Mammary epithelial cell (primary cell): Measurements from ENCODE around the gene PTGIS.

Source experiments
- EZH2 ChIP-seq: IDR thresholded peaks from 2 replicates; pipeline ENCODE4 v1.6.1; 2012; ENCODE audit warnings: low read length, inconsistent platforms, borderline replicate concordance
- TF ChIP-seq, protein P1 (sequence below), 2 donors: IDR thresholded peaks in 1 of 2; conservative IDR thresholded peaks in 1 of 2; 2 replicates each; pipeline ENCODE4 v1.5.1; 2011 to 2012; ENCODE audit warnings: inconsistent platforms in 2 of 2, low read length in 2 of 2, mild to moderate bottlenecking in 2 of 2, control low read depth in 1 of 2, low read depth in 1 of 2; ENCODE audit not compliant: insufficient read depth in 1 of 2; ENCODE audit errors: extremely low read depth in 1 of 2

DNA sequence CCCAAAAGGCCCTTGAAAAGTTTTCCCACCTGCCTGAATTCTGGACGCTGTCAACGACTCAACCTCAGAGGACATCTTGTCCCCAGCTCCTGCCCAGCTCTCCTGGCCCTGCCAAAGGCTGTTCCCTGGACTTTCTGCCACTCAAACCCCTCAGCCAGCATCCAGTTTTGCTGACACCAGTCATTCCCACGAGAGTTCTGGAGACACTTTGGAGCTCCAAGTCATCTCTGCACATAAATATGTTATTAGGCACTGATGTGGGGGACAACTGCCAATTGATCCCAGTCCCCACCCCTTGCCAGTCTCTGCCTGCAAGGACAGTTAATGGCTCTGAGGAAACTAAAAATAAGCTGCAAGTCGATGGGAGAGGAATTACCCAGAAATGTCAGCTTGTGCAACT lies 46.6 kb downstream of the PTGIS start:
- TF ChIP-seq, protein P1, sequence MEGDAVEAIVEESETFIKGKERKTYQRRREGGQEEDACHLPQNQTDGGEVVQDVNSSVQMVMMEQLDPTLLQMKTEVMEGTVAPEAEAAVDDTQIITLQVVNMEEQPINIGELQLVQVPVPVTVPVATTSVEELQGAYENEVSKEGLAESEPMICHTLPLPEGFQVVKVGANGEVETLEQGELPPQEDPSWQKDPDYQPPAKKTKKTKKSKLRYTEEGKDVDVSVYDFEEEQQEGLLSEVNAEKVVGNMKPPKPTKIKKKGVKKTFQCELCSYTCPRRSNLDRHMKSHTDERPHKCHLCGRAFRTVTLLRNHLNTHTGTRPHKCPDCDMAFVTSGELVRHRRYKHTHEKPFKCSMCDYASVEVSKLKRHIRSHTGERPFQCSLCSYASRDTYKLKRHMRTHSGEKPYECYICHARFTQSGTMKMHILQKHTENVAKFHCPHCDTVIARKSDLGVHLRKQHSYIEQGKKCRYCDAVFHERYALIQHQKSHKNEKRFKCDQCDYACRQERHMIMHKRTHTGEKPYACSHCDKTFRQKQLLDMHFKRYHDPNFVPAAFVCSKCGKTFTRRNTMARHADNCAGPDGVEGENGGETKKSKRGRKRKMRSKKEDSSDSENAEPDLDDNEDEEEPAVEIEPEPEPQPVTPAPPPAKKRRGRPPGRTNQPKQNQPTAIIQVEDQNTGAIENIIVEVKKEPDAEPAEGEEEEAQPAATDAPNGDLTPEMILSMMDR (conservative IDR thresholded peaks at IDR 0.05 in 1 of 2, IDR thresholded peaks at IDR 0.05 in 1 of 2; ENCODE audit: extremely low read depth in 1 of 2, insufficient read depth in 1 of 2, low read depth in 1 of 2, low read length in 2 of 2), result no peak
- no peak for TF ChIP-seq EZH2
